HepG2 (cell line): ENCODE data around the gene QSOX2. TPM values are rescaled to one million over a fixed set of nuclear protein-coding genes. Genes with fewer than 3 reads are reported as not detected.
A peak's percentile ranks its signal among the peaks of the same experiment; 100 is the strongest.

ENCODE experiments used
- CREB1 ChIP-seq, 2 experiments: fragments of 450-650 bp in 1 of 2; IDR thresholded peaks; 2 replicates each; pipeline ENCODE4 v1.6.1; 2016 to 2017; ENCODE audit warnings: control low read depth in 1 of 2, mild to moderate bottlenecking in 1 of 2, missing compliant biosample characterization in 1 of 2, missing genetic modification characterization in 1 of 2
- RBM22 ChIP-seq: fragments of 200-400 bp; formaldehyde crosslinking; optimal IDR thresholded peaks from 2 replicates; pipeline ENCODE3; 2017; ENCODE audit warnings: mild to moderate bottlenecking, low read length, moderate library complexity
- RFXAP ChIP-seq: sonication (generic); formaldehyde crosslinking; IDR thresholded peaks from 2 replicates; pipeline ENCODE4 v1.4.0; 2020; ENCODE audit warnings: missing genetic modification reagents, borderline replicate concordance
- RXRA ChIP-seq: sonication (generic); formaldehyde crosslinking; IDR thresholded peaks from 2 replicates; pipeline ENCODE4 v1.5.1; 2020; ENCODE audit warnings: missing genetic modification reagents
- SP1 ChIP-seq, 2 experiments: fragments of 450-650 bp in 1 of 2; sonication (generic) in 1 of 2; formaldehyde crosslinking in 1 of 2; IDR thresholded peaks; 2 replicates each; pipeline versions ENCODE4 v1.4.0 to v1.6.1; 2016 to 2020; ENCODE audit warnings: missing genetic modification reagents in 1 of 2
- TBX2 ChIP-seq: sonication (generic); formaldehyde crosslinking; IDR thresholded peaks from 2 replicates; pipeline ENCODE4 v1.5.0; 2020; ENCODE audit warnings: missing genetic modification reagents, mild to moderate bottlenecking, borderline replicate concordance
- ZFP62 ChIP-seq: sonication (generic); formaldehyde crosslinking; IDR thresholded peaks from 2 replicates; pipeline ENCODE4 v1.4.0; 2020; ENCODE audit warnings: missing genetic modification reagents
- ZNF34 ChIP-seq: sonication (generic); formaldehyde crosslinking; IDR thresholded peaks from 2 replicates; pipeline ENCODE4 v1.4.0; 2020; ENCODE audit warnings: mild to moderate bottlenecking, missing genetic modification reagents, borderline replicate concordance
- ZNF501 ChIP-seq: sonication (generic); formaldehyde crosslinking; IDR thresholded peaks from 2 replicates; pipeline ENCODE4 v1.5.1; 2020; ENCODE audit warnings: mild to moderate bottlenecking, moderate library complexity, missing genetic modification reagents
- ZNF546 ChIP-seq: sonication (generic); formaldehyde crosslinking; conservative IDR thresholded peaks from 2 replicates; pipeline ENCODE4 v1.8.1; 2023; ENCODE audit warnings: mild to moderate bottlenecking, missing genetic modification reagents
- ZZZ3 ChIP-seq: sonication (generic); formaldehyde crosslinking; IDR thresholded peaks from 2 replicates; pipeline ENCODE4 v1.4.0; 2020; ENCODE audit warnings: missing genetic modification reagents, mild to moderate bottlenecking, borderline replicate concordance
- polyA plus RNA-seq, 8 experiments: library from polyadenylated mRNA; depleted of rRNA in 3 of 8; stranded (reverse) in 7 of 8; unstranded in 1 of 8; fragments of >200 nt; fragmentation: Illumina TruSeq in 4 of 8; extraction: Trizol in 4 of 8; gene quantifications; 2 replicates each; pipeline versions ENCODE4 v1.2.1 to v1.2.3, GENCODE V29; 2011 to 2016; ENCODE audit warnings: low read depth in 4 of 8, missing spikeins in 1 of 8, mixed read lengths in 1 of 8; ENCODE audit not compliant: insufficient read depth in 1 of 8
- total RNA-seq, 5 experiments: library from RNA; depleted of rRNA; stranded (reverse); fragments of >200 nt; fragmentation: Illumina TruSeq; extraction: Trizol; gene quantifications; 2 replicates each; pipeline ENCODE4 v1.2.3, GENCODE V29; 2016; ENCODE audit warnings: low read depth in 1 of 5
- TF ChIP-seq, protein P1 (sequence below): sonication (generic); formaldehyde crosslinking; IDR thresholded peaks from 2 replicates; pipeline ENCODE4; 2020; ENCODE audit warnings: missing genetic modification reagents, mild to moderate bottlenecking, borderline replicate concordance
- TF ChIP-seq, protein P2 (sequence below): sonication (generic); formaldehyde crosslinking; IDR thresholded peaks from 2 replicates; pipeline ENCODE4 v1.5.1; 2020; ENCODE audit warnings: missing genetic modification reagents, mild to moderate bottlenecking, borderline replicate concordance
- TF ChIP-seq, protein P3 (sequence below): sonication (generic); formaldehyde crosslinking; IDR thresholded peaks from 2 replicates; pipeline ENCODE4 v1.8.0; 2023; ENCODE audit warnings: mild to moderate bottlenecking, missing genetic modification reagents
- TF ChIP-seq, protein P4 (sequence below), 2 experiments: sonication (generic) in 1 of 2; formaldehyde crosslinking in 1 of 2; IDR thresholded peaks; 2 replicates each; pipeline versions ENCODE4 v1.4.0 to v1.6.1; 2018 to 2020; ENCODE audit warnings: missing genetic modification reagents in 2 of 2, borderline replicate concordance in 1 of 2, low read depth in 1 of 2, mild to moderate bottlenecking in 1 of 2, missing biosample characterization in 1 of 2
- TF ChIP-seq, protein P5 (sequence below): sonication (generic); formaldehyde crosslinking; IDR thresholded peaks from 2 replicates; pipeline ENCODE4 v1.9.0; 2022; ENCODE audit warnings: missing genetic modification reagents, mild to moderate bottlenecking, borderline replicate concordance

The QSOX2 gene
- total and polyA plus RNA-seq, 2 of the 13 experiments (the other 11 are each of a cell fraction or from before 2014, with no cell fraction given), result 27.1 to 42.1 TPM

DNA sequence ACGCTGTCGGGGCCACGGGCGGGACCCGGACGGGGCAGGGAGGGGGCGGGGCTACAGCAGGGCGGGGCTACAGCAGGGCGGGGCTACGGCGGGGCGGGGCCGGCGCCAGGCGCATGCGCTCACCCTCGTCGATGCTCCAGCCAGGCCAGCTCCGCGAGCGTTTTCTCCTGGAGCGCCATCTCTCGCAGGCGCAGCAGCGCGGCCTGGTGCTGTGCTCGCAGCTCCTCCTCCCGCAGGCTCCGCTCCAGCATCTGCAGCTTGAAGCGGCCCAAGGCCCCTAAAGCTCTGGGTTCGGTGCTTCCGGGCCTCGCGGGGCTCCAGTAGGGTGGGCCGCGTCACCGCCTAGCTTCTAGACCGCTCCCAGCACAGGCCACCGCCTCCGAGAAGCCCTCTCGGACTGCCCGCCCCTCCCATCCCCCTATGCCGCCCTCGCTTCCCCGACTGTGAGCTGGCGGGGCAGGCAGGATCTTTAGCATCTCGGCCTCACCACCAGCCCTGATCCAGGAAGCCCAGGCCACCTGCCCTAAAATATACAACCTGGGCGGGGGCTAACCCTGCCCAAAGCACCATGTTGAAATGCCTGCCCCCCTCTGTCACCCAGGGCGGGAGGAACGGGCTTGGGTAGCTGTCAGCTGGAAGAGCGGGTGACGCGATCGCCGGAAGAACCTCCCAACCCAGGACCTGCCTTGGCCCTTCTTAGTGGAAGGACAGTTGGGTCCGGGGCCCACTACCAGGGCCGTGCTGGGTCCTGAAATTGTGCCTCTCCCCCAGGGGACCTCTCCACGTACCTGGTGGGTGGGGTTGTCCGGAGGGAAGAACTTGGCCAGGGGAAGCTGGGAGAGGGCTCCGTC, 21.9 kb upstream of the QSOX2 start (continued):
- TF ChIP-seq ZZZ3 (CRISPR knock-in tag) (no peak), SP1 (IDR thresholded peaks at IDR 0.05) (no peak), SP1 (CRISPR knock-in tag; IDR thresholded peaks at IDR 0.05) (peak; percentile 38; the same call in 1 of the 2 replicates), RXRA (CRISPR knock-in tag) (no peak), RFXAP (CRISPR knock-in tag) (0 out of 2 replicates have a peak, but pooled peaks have one; percentile 57), ZFP62 (CRISPR knock-in tag) (no peak), ZNF501 (CRISPR knock-in tag) (0 out of 2 replicates have a peak, but pooled peaks have one; percentile 55), TBX2 (no peak), RBM22 (no peak), CREB1 (IDR thresholded peaks at IDR 0.05) (no peak), CREB1 (CRISPR knock-in tag; IDR thresholded peaks at IDR 0.05) (no peak), ZNF34 (no peak), ZNF546 (CRISPR knock-in tag) (no peak)
- TF ChIP-seq, protein P1, sequence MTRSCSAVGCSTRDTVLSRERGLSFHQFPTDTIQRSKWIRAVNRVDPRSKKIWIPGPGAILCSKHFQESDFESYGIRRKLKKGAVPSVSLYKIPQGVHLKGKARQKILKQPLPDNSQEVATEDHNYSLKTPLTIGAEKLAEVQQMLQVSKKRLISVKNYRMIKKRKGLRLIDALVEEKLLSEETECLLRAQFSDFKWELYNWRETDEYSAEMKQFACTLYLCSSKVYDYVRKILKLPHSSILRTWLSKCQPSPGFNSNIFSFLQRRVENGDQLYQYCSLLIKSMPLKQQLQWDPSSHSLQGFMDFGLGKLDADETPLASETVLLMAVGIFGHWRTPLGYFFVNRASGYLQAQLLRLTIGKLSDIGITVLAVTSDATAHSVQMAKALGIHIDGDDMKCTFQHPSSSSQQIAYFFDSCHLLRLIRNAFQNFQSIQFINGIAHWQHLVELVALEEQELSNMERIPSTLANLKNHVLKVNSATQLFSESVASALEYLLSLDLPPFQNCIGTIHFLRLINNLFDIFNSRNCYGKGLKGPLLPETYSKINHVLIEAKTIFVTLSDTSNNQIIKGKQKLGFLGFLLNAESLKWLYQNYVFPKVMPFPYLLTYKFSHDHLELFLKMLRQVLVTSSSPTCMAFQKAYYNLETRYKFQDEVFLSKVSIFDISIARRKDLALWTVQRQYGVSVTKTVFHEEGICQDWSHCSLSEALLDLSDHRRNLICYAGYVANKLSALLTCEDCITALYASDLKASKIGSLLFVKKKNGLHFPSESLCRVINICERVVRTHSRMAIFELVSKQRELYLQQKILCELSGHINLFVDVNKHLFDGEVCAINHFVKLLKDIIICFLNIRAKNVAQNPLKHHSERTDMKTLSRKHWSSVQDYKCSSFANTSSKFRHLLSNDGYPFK (CRISPR knock-in tag), result no peak; the same call in 1 of the 2 replicates
- TF ChIP-seq, protein P2, sequence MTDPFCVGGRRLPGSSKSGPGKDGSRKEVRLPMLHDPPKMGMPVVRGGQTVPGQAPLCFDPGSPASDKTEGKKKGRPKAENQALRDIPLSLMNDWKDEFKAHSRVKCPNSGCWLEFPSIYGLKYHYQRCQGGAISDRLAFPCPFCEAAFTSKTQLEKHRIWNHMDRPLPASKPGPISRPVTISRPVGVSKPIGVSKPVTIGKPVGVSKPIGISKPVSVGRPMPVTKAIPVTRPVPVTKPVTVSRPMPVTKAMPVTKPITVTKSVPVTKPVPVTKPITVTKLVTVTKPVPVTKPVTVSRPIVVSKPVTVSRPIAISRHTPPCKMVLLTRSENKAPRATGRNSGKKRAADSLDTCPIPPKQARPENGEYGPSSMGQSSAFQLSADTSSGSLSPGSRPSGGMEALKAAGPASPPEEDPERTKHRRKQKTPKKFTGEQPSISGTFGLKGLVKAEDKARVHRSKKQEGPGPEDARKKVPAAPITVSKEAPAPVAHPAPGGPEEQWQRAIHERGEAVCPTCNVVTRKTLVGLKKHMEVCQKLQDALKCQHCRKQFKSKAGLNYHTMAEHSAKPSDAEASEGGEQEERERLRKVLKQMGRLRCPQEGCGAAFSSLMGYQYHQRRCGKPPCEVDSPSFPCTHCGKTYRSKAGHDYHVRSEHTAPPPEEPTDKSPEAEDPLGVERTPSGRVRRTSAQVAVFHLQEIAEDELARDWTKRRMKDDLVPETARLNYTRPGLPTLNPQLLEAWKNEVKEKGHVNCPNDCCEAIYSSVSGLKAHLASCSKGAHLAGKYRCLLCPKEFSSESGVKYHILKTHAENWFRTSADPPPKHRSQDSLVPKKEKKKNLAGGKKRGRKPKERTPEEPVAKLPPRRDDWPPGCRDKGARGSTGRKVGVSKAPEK (CRISPR knock-in tag), result no peak
- TF ChIP-seq, protein P3, sequence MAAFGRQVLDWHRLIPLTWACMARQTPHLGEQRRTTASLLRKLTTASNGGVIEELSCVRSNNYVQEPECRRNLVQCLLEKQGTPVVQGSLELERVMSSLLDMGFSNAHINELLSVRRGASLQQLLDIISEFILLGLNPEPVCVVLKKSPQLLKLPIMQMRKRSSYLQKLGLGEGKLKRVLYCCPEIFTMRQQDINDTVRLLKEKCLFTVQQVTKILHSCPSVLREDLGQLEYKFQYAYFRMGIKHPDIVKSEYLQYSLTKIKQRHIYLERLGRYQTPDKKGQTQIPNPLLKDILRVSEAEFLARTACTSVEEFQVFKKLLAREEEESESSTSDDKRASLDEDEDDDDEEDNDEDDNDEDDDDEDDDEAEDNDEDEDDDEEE (CRISPR knock-in tag), result no peak
- TF ChIP-seq, protein P4, sequence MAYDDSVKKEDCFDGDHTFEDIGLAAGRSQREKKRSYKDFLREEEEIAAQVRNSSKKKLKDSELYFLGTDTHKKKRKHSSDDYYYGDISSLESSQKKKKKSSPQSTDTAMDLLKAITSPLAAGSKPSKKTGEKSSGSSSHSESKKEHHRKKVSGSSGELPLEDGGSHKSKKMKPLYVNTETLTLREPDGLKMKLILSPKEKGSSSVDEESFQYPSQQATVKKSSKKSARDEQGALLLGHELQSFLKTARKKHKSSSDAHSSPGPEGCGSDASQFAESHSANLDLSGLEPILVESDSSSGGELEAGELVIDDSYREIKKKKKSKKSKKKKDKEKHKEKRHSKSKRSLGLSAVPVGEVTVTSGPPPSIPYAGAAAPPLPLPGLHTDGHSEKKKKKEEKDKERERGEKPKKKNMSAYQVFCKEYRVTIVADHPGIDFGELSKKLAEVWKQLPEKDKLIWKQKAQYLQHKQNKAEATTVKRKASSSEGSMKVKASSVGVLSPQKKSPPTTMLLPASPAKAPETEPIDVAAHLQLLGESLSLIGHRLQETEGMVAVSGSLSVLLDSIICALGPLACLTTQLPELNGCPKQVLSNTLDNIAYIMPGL (CRISPR knock-in tag; IDR thresholded peaks at IDR 0.05; ENCODE audit: borderline replicate concordance in 1 of 2, low read depth in 1 of 2), result no peak
- TF ChIP-seq, protein P5, sequence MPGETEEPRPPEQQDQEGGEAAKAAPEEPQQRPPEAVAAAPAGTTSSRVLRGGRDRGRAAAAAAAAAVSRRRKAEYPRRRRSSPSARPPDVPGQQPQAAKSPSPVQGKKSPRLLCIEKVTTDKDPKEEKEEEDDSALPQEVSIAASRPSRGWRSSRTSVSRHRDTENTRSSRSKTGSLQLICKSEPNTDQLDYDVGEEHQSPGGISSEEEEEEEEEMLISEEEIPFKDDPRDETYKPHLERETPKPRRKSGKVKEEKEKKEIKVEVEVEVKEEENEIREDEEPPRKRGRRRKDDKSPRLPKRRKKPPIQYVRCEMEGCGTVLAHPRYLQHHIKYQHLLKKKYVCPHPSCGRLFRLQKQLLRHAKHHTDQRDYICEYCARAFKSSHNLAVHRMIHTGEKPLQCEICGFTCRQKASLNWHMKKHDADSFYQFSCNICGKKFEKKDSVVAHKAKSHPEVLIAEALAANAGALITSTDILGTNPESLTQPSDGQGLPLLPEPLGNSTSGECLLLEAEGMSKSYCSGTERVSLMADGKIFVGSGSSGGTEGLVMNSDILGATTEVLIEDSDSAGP, result peak; percentile 20; the same call in 1 of the 2 replicates
